H9 (cell line): ENCODE measurements around the gene MDFIC. TPM values are rescaled to one million over a fixed set of nuclear protein-coding genes. Genes with fewer than 3 reads are reported as not detected.

Source experiments
- DNase-seq: peaks from one replicate; pipeline ENCODE4 v3.0.0-alpha.2; 2017
- H2AFZ ChIP-seq: one replicate; pipeline ENCODE4 v1.6.1; 2013; ENCODE audit warnings: mild to moderate bottlenecking, low read length, control low read depth, moderate library complexity
- H2AK5ac ChIP-seq: 2 replicates; pipeline ENCODE4 v1.6.1; 2013; ENCODE audit warnings: low read length, control low read depth, mixed read lengths; ENCODE audit not compliant: insufficient read length
- H2BK120ac ChIP-seq: one replicate; pipeline ENCODE4 v1.6.1; 2013; ENCODE audit warnings: low read depth, mild to moderate bottlenecking, low read length, control low read depth, inconsistent platforms; ENCODE audit not compliant: poor library complexity, severe bottlenecking
- H2BK12ac ChIP-seq: 2 replicates; pipeline ENCODE4 v1.6.1; 2013; ENCODE audit warnings: low read length, control low read depth, mixed read lengths, low read depth; ENCODE audit not compliant: insufficient read length
- H2BK15ac ChIP-seq: 2 replicates; pipeline ENCODE4 v1.6.1; 2013; ENCODE audit warnings: low read depth, low read length, control low read depth
- H2BK20ac ChIP-seq: one replicate; pipeline ENCODE4 v1.6.1; 2013; ENCODE audit warnings: low read depth, mild to moderate bottlenecking, low read length, control low read depth, inconsistent platforms; ENCODE audit not compliant: poor library complexity, severe bottlenecking
- H2BK5ac ChIP-seq: 2 replicates; pipeline ENCODE4 v1.6.1; 2013; ENCODE audit warnings: low read length, control low read depth, mixed read lengths; ENCODE audit not compliant: insufficient read length
- H3K14ac ChIP-seq: 2 replicates; pipeline ENCODE4 v1.6.1; 2013; ENCODE audit warnings: low read length, control low read depth; ENCODE audit not compliant: insufficient read depth
- H3K18ac ChIP-seq: 2 replicates; pipeline ENCODE4 v1.6.1; 2013; ENCODE audit warnings: low read depth, mild to moderate bottlenecking, mixed read lengths, low read length, control low read depth; ENCODE audit not compliant: insufficient read length
- H3K23ac ChIP-seq: 2 replicates; pipeline ENCODE4 v1.6.1; 2013; ENCODE audit warnings: low read length, control low read depth, mixed read lengths, low read depth; ENCODE audit not compliant: insufficient read length
- H3K23me2 ChIP-seq: 2 replicates; pipeline ENCODE4 v1.6.1; 2013; ENCODE audit warnings: low read depth, mild to moderate bottlenecking, mixed read lengths, low read length, control low read depth; ENCODE audit not compliant: insufficient read length, poor library complexity, severe bottlenecking
- H3K27ac ChIP-seq: 2 replicates; pipeline ENCODE4 v1.5.1; 2013; ENCODE audit warnings: low read length, control low read depth, mixed read lengths, low read depth; ENCODE audit not compliant: insufficient read length
- H3K27me3 ChIP-seq: 2 replicates; pipeline ENCODE4 v1.6.1; 2013; ENCODE audit warnings: low read length, control low read depth, inconsistent platforms; ENCODE audit not compliant: insufficient read depth
- H3K4ac ChIP-seq: 2 replicates; pipeline ENCODE4 v1.6.1; 2013; ENCODE audit warnings: low read depth, mild to moderate bottlenecking, control low read depth, inconsistent platforms, low read length, moderate library complexity
- H3K4me1 ChIP-seq: 2 replicates; pipeline ENCODE4 v1.6.1; 2013; ENCODE audit warnings: low read length, control low read depth, inconsistent platforms; ENCODE audit not compliant: insufficient read depth
- H3K4me2 ChIP-seq: 2 replicates; pipeline ENCODE4 v1.6.1; 2013; ENCODE audit warnings: low read length, control low read depth, mixed read lengths; ENCODE audit not compliant: insufficient read length, insufficient read depth
- H3K56ac ChIP-seq: 2 replicates; pipeline ENCODE4 v1.6.1; 2013; ENCODE audit warnings: low read depth, mild to moderate bottlenecking, mixed read lengths, low read length, control low read depth; ENCODE audit not compliant: insufficient read length
- H3K79me1 ChIP-seq: 2 replicates; pipeline ENCODE4 v1.6.1; 2013; ENCODE audit warnings: low read depth, mild to moderate bottlenecking, moderate library complexity, low read length, control low read depth, inconsistent platforms; ENCODE audit not compliant: insufficient read depth, poor library complexity, severe bottlenecking
- H3K79me2 ChIP-seq: 2 replicates; pipeline ENCODE4 v1.6.1; 2013; ENCODE audit warnings: low read length, control low read depth, inconsistent platforms; ENCODE audit not compliant: insufficient read depth
- H3K9ac ChIP-seq: 2 replicates; pipeline ENCODE4 v1.6.1; 2013; ENCODE audit warnings: low read length, control low read depth, mixed read lengths; ENCODE audit not compliant: insufficient read length; ENCODE audit errors: extremely low read depth
- H3K9me3 ChIP-seq: one replicate; pipeline ENCODE4 v1.6.1; 2013; ENCODE audit warnings: low read depth, low read length, inconsistent platforms; ENCODE audit not compliant: control insufficient read depth
- H3T11ph ChIP-seq: one replicate; pipeline ENCODE4 v1.6.1; 2013; ENCODE audit warnings: mild to moderate bottlenecking, low read length, control low read depth, inconsistent platforms
- H4K20me1 ChIP-seq: one replicate; pipeline ENCODE4 v1.6.1; 2013; ENCODE audit not compliant: control insufficient read depth, insufficient read length, insufficient read depth
- H4K5ac ChIP-seq: 2 replicates; pipeline ENCODE4 v1.6.1; 2013; ENCODE audit warnings: low read depth, mild to moderate bottlenecking, mixed read lengths, low read length, control low read depth; ENCODE audit not compliant: insufficient read length
- H4K8ac ChIP-seq: replicated peaks from 2 replicates; pipeline ENCODE4 v1.6.1; 2013; ENCODE audit warnings: low read length, control low read depth, mixed read lengths, low read depth; ENCODE audit not compliant: insufficient read length
- H4K91ac ChIP-seq: 2 replicates; pipeline ENCODE4 v1.6.1; 2013; ENCODE audit warnings: low read depth, mild to moderate bottlenecking, moderate library complexity, mixed read lengths, low read length, control low read depth; ENCODE audit not compliant: insufficient read length
- H3K27ac Mint-ChIP-seq, 3 experiments: 2 replicates in 2 of 3; 3 replicates in 1 of 3; pipeline ENCODE4 v1.8.0; 2020 to 2021; ENCODE audit warnings: mixed read lengths in 3 of 3, mild to moderate bottlenecking in 1 of 3, moderate library complexity in 1 of 3
- H3K27me3 Mint-ChIP-seq: 2 replicates; pipeline ENCODE4 v1.8.0; 2021; ENCODE audit warnings: low read depth, mild to moderate bottlenecking, moderate library complexity, mixed read lengths
- H3K36me3 Mint-ChIP-seq, 3 experiments: 2 replicates in 2 of 3; 3 replicates in 1 of 3; pipeline ENCODE4 v1.8.0; 2020 to 2021; ENCODE audit warnings: low read depth in 3 of 3, mixed read lengths in 3 of 3; ENCODE audit not compliant: insufficient read depth in 1 of 3
- H3K4me1 Mint-ChIP-seq, 2 experiments: 2 replicates each; pipeline ENCODE4 v1.8.0; 2020; ENCODE audit warnings: mixed read lengths in 2 of 2
- H3K4me3 Mint-ChIP-seq, 2 experiments: 2 replicates in 1 of 2; 3 replicates in 1 of 2; pipeline ENCODE4 v1.8.0; 2020 to 2021; ENCODE audit warnings: mild to moderate bottlenecking in 2 of 2, mixed read lengths in 2 of 2, moderate library complexity in 1 of 2
- H3K9me3 Mint-ChIP-seq, 2 experiments: 2 replicates in 1 of 2; 3 replicates in 1 of 2; pipeline ENCODE4 v1.8.0; 2020; ENCODE audit warnings: mild to moderate bottlenecking in 2 of 2, mixed read lengths in 2 of 2, moderate library complexity in 1 of 2
- WGBS: extraction: QIAGEN DNeasy Blood & Tissue Kit; methylation state at CpG from one replicate; pipeline ENCODE4 v1.1.7; 2013; ENCODE audit warnings: missing lambda C conversion rate, low lambda C conversion rate, mixed read lengths; ENCODE audit not compliant: insufficient read length; ENCODE audit errors: extremely low coverage; 5-methylcytosine and 5-hydroxymethylcytosine counted together
- total RNA-seq: library from RNA; stranded (reverse); gene quantifications from 2 replicates; pipeline ENCODE4 v1.2.1, GENCODE V29; 2021
- TF ChIP-seq, protein P1 (sequence below): fragments of 200-600 bp; sonication (generic); conservative IDR thresholded peaks from 3 replicates; pipeline ENCODE4 v1.8.0; 2021; ENCODE audit warnings: antibody characterized with exemption, mild to moderate bottlenecking

MDFIC gene
- total RNA-seq, 1 experiment from 2014 or later: 2.0 TPM

DNA sequence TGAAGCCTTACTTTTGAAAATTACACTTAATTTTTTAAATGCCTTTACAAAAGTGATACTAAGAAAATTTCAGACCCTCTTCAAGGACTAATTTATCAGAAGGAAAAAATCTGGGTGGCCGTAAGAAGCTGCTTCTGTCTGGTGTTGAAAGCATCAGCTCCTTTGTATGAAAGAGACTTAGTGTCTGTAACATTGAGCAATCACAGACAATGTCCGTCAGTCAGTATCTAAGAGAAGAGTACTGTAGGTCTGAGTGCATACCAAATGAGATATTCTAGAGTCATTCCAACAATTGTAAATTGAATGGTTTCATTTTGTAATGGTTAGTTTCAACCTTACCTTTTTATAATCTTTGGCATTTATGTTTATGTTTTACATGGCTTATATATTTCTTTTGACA, 11.1 kb upstream of the MDFIC start:
- Mint-ChIP-seq H3K4me1 (no peaks in the 10 kb centered on the region), H3K27ac (no peak overlapping the region), H3K27me3 (no peaks in the 10 kb centered on the region), H3K4me3 (no peak overlapping the region), H3K36me3 (no peaks in the 10 kb centered on the region; a peak in 2 of 7 replicates), H3K9me3 (0 out of 5 replicates have a peak, but pooled peaks cover 0 to 2% of the 10 kb centered on the region in 2 experiments)
- no peaks in the 10 kb centered on the region for H3K79me2 ChIP-seq
- no peak overlapping the region for H4K8ac ChIP-seq
- no peak overlapping the region for H2BK5ac ChIP-seq
- no peak overlapping the region for H3K56ac ChIP-seq
- no peak overlapping the region for H3K4me2 ChIP-seq
- H3K9ac ChIP-seq: no peak overlapping the region
- H3K79me1 ChIP-seq: no peaks in the 10 kb centered on the region
- TF ChIP-seq, protein P1, sequence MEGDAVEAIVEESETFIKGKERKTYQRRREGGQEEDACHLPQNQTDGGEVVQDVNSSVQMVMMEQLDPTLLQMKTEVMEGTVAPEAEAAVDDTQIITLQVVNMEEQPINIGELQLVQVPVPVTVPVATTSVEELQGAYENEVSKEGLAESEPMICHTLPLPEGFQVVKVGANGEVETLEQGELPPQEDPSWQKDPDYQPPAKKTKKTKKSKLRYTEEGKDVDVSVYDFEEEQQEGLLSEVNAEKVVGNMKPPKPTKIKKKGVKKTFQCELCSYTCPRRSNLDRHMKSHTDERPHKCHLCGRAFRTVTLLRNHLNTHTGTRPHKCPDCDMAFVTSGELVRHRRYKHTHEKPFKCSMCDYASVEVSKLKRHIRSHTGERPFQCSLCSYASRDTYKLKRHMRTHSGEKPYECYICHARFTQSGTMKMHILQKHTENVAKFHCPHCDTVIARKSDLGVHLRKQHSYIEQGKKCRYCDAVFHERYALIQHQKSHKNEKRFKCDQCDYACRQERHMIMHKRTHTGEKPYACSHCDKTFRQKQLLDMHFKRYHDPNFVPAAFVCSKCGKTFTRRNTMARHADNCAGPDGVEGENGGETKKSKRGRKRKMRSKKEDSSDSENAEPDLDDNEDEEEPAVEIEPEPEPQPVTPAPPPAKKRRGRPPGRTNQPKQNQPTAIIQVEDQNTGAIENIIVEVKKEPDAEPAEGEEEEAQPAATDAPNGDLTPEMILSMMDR: no peak
- H3K23me2 ChIP-seq: no peaks in the 10 kb centered on the region
- no peak overlapping the region for H2AK5ac ChIP-seq
- H3K23ac ChIP-seq: no peak overlapping the region
- H3K4ac ChIP-seq: no peak overlapping the region
- no peak overlapping the region for H2AFZ ChIP-seq
- H2BK15ac ChIP-seq: no peak overlapping the region
- H3K4me1 ChIP-seq: no peaks in the 10 kb centered on the region
- no peak overlapping the region for H3K14ac ChIP-seq
- no CpG with 5 or more reads among the region's 2 CpGs for whole genome bisulfite sequencing
- no peak for DNase-seq
- H2BK12ac ChIP-seq: no peak overlapping the region
- no peak overlapping the region for H3K27ac ChIP-seq
- H4K5ac ChIP-seq: no peak overlapping the region
- H2BK120ac ChIP-seq: no peak overlapping the region
- no peak overlapping the region for H2BK20ac ChIP-seq
- H4K20me1 ChIP-seq: no peaks in the 10 kb centered on the region
- H3K18ac ChIP-seq: no peak overlapping the region
- no peak overlapping the region for H4K91ac ChIP-seq
- H3K9me3 ChIP-seq: no peaks in the 10 kb centered on the region
- no peak overlapping the region for H3T11ph ChIP-seq
- no peaks in the 10 kb centered on the region for H3K27me3 ChIP-seq
